ENCODE data around the gene ANKRD29.
"Not testable (repeated sequence)": the region's sequence is repeated elsewhere in the genome, so short reads cannot be mapped to it uniquely, and the experiment has no call there.

The ANKRD29 gene

GRCh38 chr18:23645568-23646175 lies 17.0 kb downstream of the ANKRD29 start:
- H3K4me3 ChIP-seq (ENCODE audit: low read depth, low read length), result no peak overlapping the region

GRCh38 chr18:23643815-23644490 lies 18.8 kb downstream of the ANKRD29 start:
- H3K4me3 ChIP-seq (ENCODE audit: low read depth, low read length), result no peak overlapping the region

GRCh38 chr18:23641937-23642666 lies 20.6 kb downstream of the ANKRD29 start:
- no peak overlapping the region for H3K4me3 ChIP-seq (ENCODE audit: low read depth, low read length)

GRCh38 chr18:23641143-23641720 lies 21.5 kb downstream of the ANKRD29 start:
- H3K4me3 ChIP-seq (ENCODE audit: low read depth, low read length), result no peak overlapping the region

GRCh38 chr18:23640052-23640451 lies 22.7 kb downstream of the ANKRD29 start:
- H3K4me3 ChIP-seq (ENCODE audit: low read depth, low read length), result no peak overlapping the region

GRCh38 chr18:23636433-23636832 lies 26.3 kb downstream of the ANKRD29 start:
- not testable (repeated sequence) for H3K4me3 ChIP-seq (ENCODE audit: low read depth, low read length)

GRCh38 chr18:23636071-23636399 lies 26.7 kb downstream of the ANKRD29 start:
- H3K4me3 ChIP-seq (ENCODE audit: low read depth, low read length), result no peak overlapping the region

- H3K4me3 ChIP-seq (ENCODE audit: low read depth, low read length), result no peak overlapping the region
These were observed 27.2 kb downstream of the ANKRD29 start for GRCh38 chr18:23635283-23636070.

GRCh38 chr18:23634692-23635091 lies 28.0 kb downstream of the ANKRD29 start:
- no peak overlapping the region for H3K4me3 ChIP-seq (ENCODE audit: low read depth, low read length)

GRCh38 chr18:23632615-23633014 lies 30.1 kb downstream of the ANKRD29 start:
- H3K4me3 ChIP-seq (ENCODE audit: low read depth, low read length), result no peak overlapping the region

- no peak overlapping the region for H3K4me3 ChIP-seq (ENCODE audit: low read depth, low read length)
These were observed 31.0 kb downstream of the ANKRD29 start for GRCh38 chr18:23631746-23632145.

- H3K4me3 ChIP-seq (ENCODE audit: low read depth, low read length), result no peak overlapping the region
These were observed 31.4 kb downstream of the ANKRD29 start for GRCh38 chr18:23631312-23631711.

- no peak overlapping the region for H3K4me3 ChIP-seq (ENCODE audit: low read depth, low read length)
These were observed 33.2 kb downstream of the ANKRD29 start for GRCh38 chr18:23629444-23629946.

- no peak overlapping the region for H3K4me3 ChIP-seq (ENCODE audit: low read depth, low read length)
These were observed 34.7 kb downstream of the ANKRD29 start for GRCh38 chr18:23627970-23628369.

GRCh38 chr18:23627321-23627720 lies 35.4 kb downstream of the ANKRD29 start:
- H3K4me3 ChIP-seq (ENCODE audit: low read depth, low read length), result no peak overlapping the region

GRCh38 chr18:23626451-23627279 lies 36.0 kb downstream of the ANKRD29 start:
- H3K4me3 ChIP-seq (ENCODE audit: low read depth, low read length), result no peak overlapping the region

GRCh38 chr18:23623040-23623439 lies 39.7 kb downstream of the ANKRD29 start:
- no peak overlapping the region for H3K4me3 ChIP-seq (ENCODE audit: low read depth, low read length)

GRCh38 chr18:23619388-23619881 lies 43.3 kb downstream of the ANKRD29 start:
- peak overlapping the region; percentile 51 for H3K4me3 ChIP-seq (ENCODE audit: low read depth, low read length)

- peak overlapping the region; percentile 51 for H3K4me3 ChIP-seq (ENCODE audit: low read depth, low read length)
These were observed 43.8 kb downstream of the ANKRD29 start for GRCh38 chr18:23618862-23619387.
